ENCODE measurements around the gene METTL9.
"Not testable (repeated sequence)": the region's sequence is repeated elsewhere in the genome, so short reads cannot be mapped to it uniquely, and the experiment has no call there.

Gene METTL9

DNA sequence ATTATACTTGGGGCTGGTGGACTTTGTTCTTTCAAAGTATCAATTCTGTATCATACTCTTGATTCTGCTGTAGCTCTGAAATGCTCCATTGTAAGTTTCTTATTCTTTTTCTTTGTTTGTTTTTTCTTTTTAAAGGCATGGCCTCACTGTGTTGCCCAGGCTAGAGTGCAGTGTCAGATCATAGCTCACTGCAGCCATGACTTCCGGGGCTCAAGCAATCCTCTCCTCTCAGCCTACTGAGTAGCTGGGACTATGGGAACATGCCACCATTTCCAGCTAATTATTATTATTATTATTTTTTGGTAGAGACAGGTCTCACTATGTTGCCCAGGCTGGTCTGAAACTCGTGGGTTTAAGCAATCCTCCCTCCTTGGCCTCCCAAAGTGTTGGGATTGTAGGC, 38.9 kb upstream of the METTL9 start:
- no peaks in the 10 kb centered on the region for H3K36me3 ChIP-seq (ENCODE audit: control insufficient read depth, insufficient read depth, low read length)
- TF ChIP-seq, protein P1, sequence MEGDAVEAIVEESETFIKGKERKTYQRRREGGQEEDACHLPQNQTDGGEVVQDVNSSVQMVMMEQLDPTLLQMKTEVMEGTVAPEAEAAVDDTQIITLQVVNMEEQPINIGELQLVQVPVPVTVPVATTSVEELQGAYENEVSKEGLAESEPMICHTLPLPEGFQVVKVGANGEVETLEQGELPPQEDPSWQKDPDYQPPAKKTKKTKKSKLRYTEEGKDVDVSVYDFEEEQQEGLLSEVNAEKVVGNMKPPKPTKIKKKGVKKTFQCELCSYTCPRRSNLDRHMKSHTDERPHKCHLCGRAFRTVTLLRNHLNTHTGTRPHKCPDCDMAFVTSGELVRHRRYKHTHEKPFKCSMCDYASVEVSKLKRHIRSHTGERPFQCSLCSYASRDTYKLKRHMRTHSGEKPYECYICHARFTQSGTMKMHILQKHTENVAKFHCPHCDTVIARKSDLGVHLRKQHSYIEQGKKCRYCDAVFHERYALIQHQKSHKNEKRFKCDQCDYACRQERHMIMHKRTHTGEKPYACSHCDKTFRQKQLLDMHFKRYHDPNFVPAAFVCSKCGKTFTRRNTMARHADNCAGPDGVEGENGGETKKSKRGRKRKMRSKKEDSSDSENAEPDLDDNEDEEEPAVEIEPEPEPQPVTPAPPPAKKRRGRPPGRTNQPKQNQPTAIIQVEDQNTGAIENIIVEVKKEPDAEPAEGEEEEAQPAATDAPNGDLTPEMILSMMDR (IDR thresholded peaks at IDR 0.05; ENCODE audit: insufficient read depth, low read length, poor library complexity, severe bottlenecking), result no peak
- no peak for DNase-seq (ENCODE audit: extremely low read depth, insufficient read length)
- H3K4me3 ChIP-seq (replicated peaks; ENCODE audit: low read depth, low read length), result no peak overlapping the region
- no peaks in the 10 kb centered on the region for H3K27me3 ChIP-seq (replicated peaks; ENCODE audit: control insufficient read depth, insufficient read depth, low read length)

DNA sequence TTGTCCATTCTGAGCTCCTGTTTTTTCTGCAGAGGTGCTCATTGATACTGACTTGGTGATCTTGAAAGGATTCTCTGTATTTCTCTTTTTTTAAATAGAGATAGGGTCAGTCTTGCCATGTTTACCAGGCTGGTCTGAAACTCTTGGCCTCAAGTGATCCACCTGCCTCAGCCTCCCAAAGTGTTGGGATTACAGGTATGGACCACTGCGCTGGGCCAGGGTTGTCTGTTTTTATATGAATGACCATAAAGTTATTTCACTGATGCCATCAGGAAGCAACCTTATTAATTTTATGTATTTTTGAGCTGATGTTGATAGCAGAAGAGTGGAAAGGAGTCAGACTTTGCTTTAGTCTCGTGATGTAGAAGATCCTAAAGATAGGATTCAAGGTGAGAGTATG, 35.7 kb upstream of the METTL9 start:
- no peaks in the 10 kb centered on the region for H3K27me3 ChIP-seq (replicated peaks; ENCODE audit: control insufficient read depth, insufficient read depth, low read length)
- TF ChIP-seq, protein P1 (IDR thresholded peaks at IDR 0.05; ENCODE audit: insufficient read depth, low read length, poor library complexity, severe bottlenecking), result no peak

DNA sequence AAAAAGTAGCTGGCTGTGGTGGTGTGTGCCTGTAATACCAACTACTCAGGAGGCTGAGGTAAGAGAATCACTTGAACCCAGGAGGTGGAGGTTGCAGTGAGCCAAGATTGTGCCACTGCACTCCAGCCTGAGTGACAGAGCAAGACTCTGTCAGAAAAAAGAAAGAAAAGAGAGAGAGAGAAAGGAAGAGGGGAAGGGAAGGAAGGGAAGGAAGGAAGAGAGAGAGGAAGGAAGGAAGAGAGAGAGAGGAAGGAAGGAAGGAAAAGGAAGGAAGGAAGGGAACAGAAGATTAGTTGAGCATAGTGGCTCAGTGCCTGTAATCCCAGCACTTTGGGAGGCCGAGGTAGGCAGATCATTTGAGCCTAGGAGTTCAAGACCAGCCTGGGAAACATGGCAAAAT, 35.0 kb upstream of the METTL9 start:
- H3K27me3 ChIP-seq (replicated peaks; ENCODE audit: control insufficient read depth, insufficient read depth, low read length); DNase-seq (ENCODE audit: extremely low read depth, insufficient read length); H3K36me3 ChIP-seq (ENCODE audit: control insufficient read depth, insufficient read depth, low read length); H3K4me3 ChIP-seq (replicated peaks; ENCODE audit: low read depth, low read length): not testable (repeated sequence)

More for the DNA sequence above, 35.7 kb upstream of the METTL9 start:
- Histone ChIP-seq H3K4me3 (replicated peaks; ENCODE audit: low read depth, low read length) (no peak overlapping the region), H3K36me3 (ENCODE audit: control insufficient read depth, insufficient read depth, low read length) (no peaks in the 10 kb centered on the region)
- no peak for DNase-seq (ENCODE audit: extremely low read depth, insufficient read length)

DNA sequence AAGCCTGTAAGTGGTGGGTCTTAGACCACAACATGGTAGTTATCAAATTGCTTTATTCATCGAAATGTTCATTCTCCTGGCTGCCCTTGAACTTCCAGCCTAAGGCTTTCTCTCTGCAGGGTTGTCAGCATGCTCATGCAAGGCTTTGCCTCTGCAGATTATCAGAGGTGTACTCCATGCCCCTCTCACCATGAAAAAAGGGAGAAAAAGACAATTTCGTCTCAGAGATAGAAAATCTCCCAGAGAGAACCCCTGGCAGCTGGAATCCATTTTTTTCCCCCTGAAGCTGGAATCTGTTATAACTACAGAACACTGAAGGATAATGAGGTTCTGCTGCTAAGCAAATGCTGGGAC, 33.9 kb upstream of the METTL9 start:
- DNase-seq (ENCODE audit: extremely low read depth, insufficient read length), result no peak
- Histone ChIP-seq H3K27me3 (replicated peaks; ENCODE audit: control insufficient read depth, insufficient read depth, low read length) (no peaks in the 10 kb centered on the region), H3K36me3 (ENCODE audit: control insufficient read depth, insufficient read depth, low read length) (no peaks in the 10 kb centered on the region), H3K4me3 (replicated peaks; ENCODE audit: low read depth, low read length) (no peak overlapping the region)
- TF ChIP-seq, protein P1 (IDR thresholded peaks at IDR 0.05; ENCODE audit: insufficient read depth, low read length, poor library complexity, severe bottlenecking), result no peak

DNA sequence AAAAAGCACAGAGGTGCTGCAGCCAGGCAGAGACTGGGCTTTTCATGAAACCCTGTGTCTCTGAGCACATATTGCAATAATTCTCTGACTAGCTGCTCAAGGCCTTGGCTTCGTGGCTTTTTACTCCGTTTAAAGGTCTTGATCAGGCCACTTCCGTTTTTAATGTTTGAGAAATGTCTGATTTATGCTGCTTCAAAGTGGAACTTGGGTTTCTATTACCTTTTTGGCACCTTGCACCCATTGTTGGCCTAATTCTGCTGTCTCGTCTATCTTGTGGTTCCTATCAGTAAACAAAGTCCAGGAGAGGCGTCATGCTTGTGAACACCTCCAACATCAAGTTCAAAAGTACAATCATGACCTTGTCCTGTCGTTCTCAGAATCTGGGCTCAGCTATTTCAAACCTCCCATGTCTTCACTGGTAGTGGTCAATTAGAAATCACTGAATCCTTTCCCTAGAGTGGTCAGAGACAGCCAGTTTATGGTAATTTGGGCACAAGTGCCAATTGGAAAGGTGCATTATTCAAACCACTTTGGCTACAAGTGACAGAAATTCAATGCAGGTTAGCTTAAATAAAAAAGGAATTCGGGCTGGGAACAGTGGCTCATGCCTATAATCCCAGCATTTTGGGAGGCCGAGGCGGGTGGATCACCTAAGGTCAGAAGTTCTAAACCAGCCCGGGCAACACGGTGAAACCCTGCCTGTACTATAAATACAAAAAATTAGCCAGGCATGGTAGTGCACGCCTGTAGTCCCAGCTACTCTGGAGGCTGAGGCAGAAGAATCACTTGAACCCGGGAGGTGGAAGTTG, 33.3 kb upstream of the METTL9 start:
- DNase-seq (ENCODE audit: extremely low read depth, insufficient read length), result no peak
- no peaks in the 10 kb centered on the region for H3K36me3 ChIP-seq (ENCODE audit: control insufficient read depth, insufficient read depth, low read length)
- no peaks in the 10 kb centered on the region for H3K27me3 ChIP-seq (replicated peaks; ENCODE audit: control insufficient read depth, insufficient read depth, low read length)
- TF ChIP-seq, protein P1 (IDR thresholded peaks at IDR 0.05; ENCODE audit: insufficient read depth, low read length, poor library complexity, severe bottlenecking), result no peak
- no peak overlapping the region for H3K4me3 ChIP-seq (replicated peaks; ENCODE audit: low read depth, low read length)

DNA sequence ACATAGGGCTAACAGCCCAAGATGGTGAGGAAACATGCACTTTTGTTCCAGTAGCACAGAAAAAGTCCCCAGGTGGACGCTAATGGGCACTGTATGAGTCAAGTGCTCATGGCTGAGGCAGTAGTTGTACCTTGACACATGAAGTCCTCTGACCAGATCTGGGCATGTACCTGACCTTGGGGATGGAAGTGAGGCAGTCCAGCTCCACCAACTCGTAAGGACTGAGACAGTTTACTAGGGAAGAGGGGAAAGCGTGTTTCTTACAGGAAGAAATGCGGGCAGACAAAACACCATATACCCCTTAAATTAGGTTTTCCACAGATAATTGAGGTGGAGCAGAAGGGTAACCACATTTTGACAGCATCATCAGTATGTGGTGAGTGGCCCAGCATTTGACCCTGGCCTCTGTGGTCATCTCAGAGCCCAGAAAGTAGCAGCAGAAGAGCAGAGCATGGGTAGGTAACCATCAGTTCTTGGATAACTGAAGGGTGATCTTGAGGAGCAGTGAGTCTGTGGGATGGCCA, 32.4 kb upstream of the METTL9 start:
- H3K4me3 ChIP-seq (replicated peaks; ENCODE audit: low read depth, low read length), result no peak overlapping the region

DNA sequence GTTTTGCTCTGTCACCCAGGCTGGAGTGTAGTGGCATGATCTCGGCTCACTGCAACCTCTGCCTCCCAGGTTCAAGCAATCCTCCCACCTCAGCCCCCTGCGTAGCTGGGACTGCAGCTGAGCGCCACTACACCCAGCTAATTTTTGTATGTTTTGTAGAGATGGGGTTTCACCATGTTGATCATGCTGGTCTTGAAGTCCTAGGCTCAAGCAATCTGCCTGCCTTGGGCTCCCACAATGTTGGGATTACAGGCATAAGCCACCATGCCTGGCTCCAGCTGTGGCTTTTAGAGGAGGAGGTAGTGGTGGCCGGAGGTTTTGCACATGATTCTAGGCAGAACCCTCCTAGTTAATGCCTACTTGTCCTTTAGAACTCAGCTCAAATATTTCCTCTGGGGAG, 31.9 kb upstream of the METTL9 start:
- H3K4me3 ChIP-seq (replicated peaks; ENCODE audit: low read depth, low read length); DNase-seq (ENCODE audit: extremely low read depth, insufficient read length); H3K27me3 ChIP-seq (replicated peaks; ENCODE audit: control insufficient read depth, insufficient read depth, low read length); H3K36me3 ChIP-seq (ENCODE audit: control insufficient read depth, insufficient read depth, low read length): not testable (repeated sequence)

More for the DNA sequence above, 32.4 kb upstream of the METTL9 start:
- Histone ChIP-seq H3K36me3 (ENCODE audit: control insufficient read depth, insufficient read depth, low read length) (no peaks in the 10 kb centered on the region), H3K27me3 (replicated peaks; ENCODE audit: control insufficient read depth, insufficient read depth, low read length) (no peaks in the 10 kb centered on the region)
- no peak for DNase-seq (ENCODE audit: extremely low read depth, insufficient read length)
- TF ChIP-seq, protein P1 (IDR thresholded peaks at IDR 0.05; ENCODE audit: insufficient read depth, low read length, poor library complexity, severe bottlenecking), result no peak

Data from GM06990 (cell line).